ENCODE measurements around the gene GPR137C.

GPR137C gene

GRCh38 chr14:52661314-52661713 lies 108.7 kb downstream of the GPR137C start:
- Mint-ChIP-seq H3K4me3 (no peak overlapping the region), H3K4me1 (no peaks in the 10 kb centered on the region), H3K27ac (no peak overlapping the region), H3K9me3 (no peaks in the 10 kb centered on the region), H3K27me3 (no peaks in the 10 kb centered on the region), H3K36me3 (peaks cover 9% of the 10 kb centered on the region)
- ATAC-seq (ENCODE audit: low read depth) (no peak), DNase-seq (ENCODE audit: low spot score in 2 of 2) (no peak)

DNA sequence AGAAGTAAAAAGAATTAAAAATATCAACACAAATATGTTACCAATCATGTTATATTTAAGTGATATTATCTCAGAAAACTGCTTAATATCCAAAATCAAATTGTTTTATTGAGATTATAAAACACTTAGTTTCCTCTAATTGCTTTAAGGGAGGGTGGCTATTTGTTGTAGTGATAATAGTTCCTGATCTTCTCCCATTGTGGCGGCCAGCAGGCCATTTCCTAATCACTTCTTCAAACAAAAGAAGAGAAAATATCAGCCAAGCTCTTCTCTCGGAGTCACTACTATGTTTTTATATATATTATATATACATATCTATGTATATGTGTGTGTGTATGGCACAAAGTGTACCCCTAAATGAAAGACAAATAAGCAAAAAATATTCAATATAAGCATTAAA lies 111.2 kb downstream of the GPR137C start:
- ATAC-seq (ENCODE audit: low read depth) (no peak), DNase-seq (ENCODE audit: low spot score in 2 of 2) (no peak)
- no peaks in the 10 kb centered on the region for H3K27me3 Mint-ChIP-seq
- no peaks in the 10 kb centered on the region for H3K4me1 Mint-ChIP-seq
- H3K27ac Mint-ChIP-seq, result no peak overlapping the region
- no peak overlapping the region for H3K4me3 Mint-ChIP-seq
- peaks cover 12% of the 10 kb centered on the region for H3K36me3 Mint-ChIP-seq
- H3K9me3 Mint-ChIP-seq, result no peaks in the 10 kb centered on the region

- no peaks in the 10 kb centered on the region for H3K9me3 Mint-ChIP-seq
- H3K4me1 Mint-ChIP-seq, result no peaks in the 10 kb centered on the region
- DNase-seq (ENCODE audit: low spot score in 2 of 2) (no peak), ATAC-seq (ENCODE audit: low read depth) (peak; percentile 38)
- peaks cover 17% of the 10 kb centered on the region for H3K36me3 Mint-ChIP-seq
- H3K27me3 Mint-ChIP-seq, result no peaks in the 10 kb centered on the region
- no peak overlapping the region for H3K27ac Mint-ChIP-seq
- no peak overlapping the region for H3K4me3 Mint-ChIP-seq
These were observed 126.0 kb downstream of the GPR137C start for GRCh38 chr14:52678591-52678990.

DNA sequence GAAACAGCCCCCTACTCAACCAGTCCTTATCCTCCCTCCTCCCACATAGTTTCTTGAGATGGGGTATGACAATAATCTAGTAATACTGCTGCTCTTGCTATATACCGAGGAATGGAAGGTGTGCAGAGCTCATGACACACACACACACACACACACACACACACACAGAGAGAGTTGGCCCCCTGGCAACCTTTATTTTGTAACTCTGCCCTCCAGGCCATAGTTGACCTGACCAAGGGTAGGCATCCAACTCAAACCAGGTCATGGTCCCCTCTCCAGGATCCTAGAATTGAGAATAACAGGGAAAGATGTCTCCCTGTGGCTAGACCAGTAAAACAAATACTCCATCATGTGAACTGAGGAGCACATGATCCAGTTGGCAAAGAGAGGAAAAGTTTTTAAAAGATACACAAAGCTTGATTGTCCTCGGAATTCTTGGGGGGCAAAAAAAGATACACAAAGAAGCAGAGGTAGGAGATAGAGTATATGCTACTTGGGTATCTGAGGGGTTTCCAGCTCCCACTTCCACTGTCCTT lies 131.4 kb downstream of the GPR137C start:
- DNase-seq (ENCODE audit: low spot score in 2 of 2), result no peak
- Mint-ChIP-seq H3K4me3 (no peak overlapping the region), H3K36me3 (peaks cover 4% of the 10 kb centered on the region), H3K27ac (peak overlapping the region; percentile 10), H3K9me3 (no peaks in the 10 kb centered on the region), H3K27me3 (no peaks in the 10 kb centered on the region), H3K4me1 (peaks cover 25% of the 10 kb centered on the region)
- ATAC-seq (ENCODE audit: low read depth), result no peak

DNA sequence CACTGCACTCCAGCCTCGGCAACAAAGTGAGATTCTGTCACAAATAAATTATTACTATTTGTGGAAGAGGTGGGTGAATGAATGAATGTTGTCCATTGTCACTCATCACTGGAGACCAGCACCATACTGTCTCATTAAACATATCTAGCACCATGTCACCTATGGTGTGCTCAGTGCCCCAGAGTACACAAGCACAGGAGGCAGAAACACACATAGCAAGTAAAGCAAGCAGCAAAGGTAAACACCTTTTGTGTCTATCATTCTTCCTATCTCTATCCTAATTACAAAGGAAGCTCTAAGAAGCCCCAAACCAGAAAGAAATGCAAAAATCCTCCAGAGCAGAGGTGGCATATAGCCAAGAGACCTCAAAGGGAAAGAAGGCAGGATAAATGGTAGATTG lies 133.5 kb downstream of the GPR137C start:
- Mint-ChIP-seq H3K4me1 (peaks cover 31% of the 10 kb centered on the region), H3K9me3 (no peaks in the 10 kb centered on the region), H3K27me3 (no peaks in the 10 kb centered on the region), H3K4me3 (no peak overlapping the region), H3K36me3 (peaks cover 1% of the 10 kb centered on the region), H3K27ac (peak overlapping the region; percentile 41)
- DNase-seq (ENCODE audit: low spot score in 2 of 2) (no peak), ATAC-seq (ENCODE audit: low read depth) (no peak)
